ENCODE measurements around the gene MYO10.
"Not testable (repeated sequence)": the region's sequence is repeated elsewhere in the genome, so short reads cannot be mapped to it uniquely, and the experiment has no call there.

Gene MYO10

GRCh38 chr5:16792598-16793275 is 143.4 kb downstream of the MYO10 start:
- in situ Hi-C loops (cut with MboI; ENCODE audit: low sequenced_read_pairs): loop anchor here (5.0 kb wide), 1 partner anchor 395 kb away; no protein-coding TSS in a partner anchor

GRCh38 chr5:16791904-16792597 is 144.0 kb downstream of the MYO10 start:
- in situ Hi-C loops (cut with MboI; ENCODE audit: low sequenced_read_pairs): loop anchor here (5.0 kb wide), 1 partner anchor 395 kb away; no protein-coding TSS in a partner anchor

GRCh38 chr5:16791036-16791705 is 144.9 kb downstream of the MYO10 start:
- in situ Hi-C loops (cut with MboI; ENCODE audit: low sequenced_read_pairs): loop anchor here (5.0 kb wide), 1 partner anchor 396 kb away; no protein-coding TSS in a partner anchor

- in situ Hi-C loops (cut with MboI; ENCODE audit: low sequenced_read_pairs): no loop called here
These were observed 147.1 kb downstream of the MYO10 start for GRCh38 chr5:16788957-16789356.

- in situ Hi-C loops (cut with MboI; ENCODE audit: low sequenced_read_pairs): no loop called here
These were observed 148.8 kb downstream of the MYO10 start for GRCh38 chr5:16787278-16787677.

- in situ Hi-C loops (cut with MboI; ENCODE audit: low sequenced_read_pairs): no loop called here
These were observed 151.0 kb downstream of the MYO10 start for GRCh38 chr5:16784843-16785791.

GRCh38 chr5:16784088-16784487 is 152.0 kb downstream of the MYO10 start:
- in situ Hi-C loops (cut with MboI; ENCODE audit: low sequenced_read_pairs): no loop called here

- in situ Hi-C loops (cut with MboI; ENCODE audit: low sequenced_read_pairs): no loop called here
These were observed 154.1 kb downstream of the MYO10 start for GRCh38 chr5:16781828-16782626.

GRCh38 chr5:16780325-16780724 is 155.8 kb downstream of the MYO10 start:
- in situ Hi-C loops (cut with MboI; ENCODE audit: low sequenced_read_pairs): no loop called here

GRCh38 chr5:16777432-16777831 is 158.7 kb downstream of the MYO10 start:
- in situ Hi-C loops (cut with MboI; ENCODE audit: low sequenced_read_pairs): no loop called here

GRCh38 chr5:16776611-16777251 is 159.4 kb downstream of the MYO10 start:
- in situ Hi-C loops (cut with MboI; ENCODE audit: low sequenced_read_pairs): no loop called here

GRCh38 chr5:16774806-16775205 is 161.3 kb downstream of the MYO10 start:
- in situ Hi-C loops (cut with MboI; ENCODE audit: low sequenced_read_pairs): no loop called here

GRCh38 chr5:16773991-16774390 is 162.1 kb downstream of the MYO10 start:
- in situ Hi-C loops (cut with MboI; ENCODE audit: low sequenced_read_pairs): no loop called here

- in situ Hi-C loops (cut with MboI; ENCODE audit: low sequenced_read_pairs): no loop called here
These were observed 163.5 kb downstream of the MYO10 start for GRCh38 chr5:16772556-16772955.

GRCh38 chr5:16768184-16768583 is 167.9 kb downstream of the MYO10 start:
- in situ Hi-C loops (cut with MboI; ENCODE audit: low sequenced_read_pairs): no loop called here

GRCh38 chr5:16763211-16763610 is 172.9 kb downstream of the MYO10 start:
- in situ Hi-C loops (cut with MboI; ENCODE audit: low sequenced_read_pairs): no loop called here

GRCh38 chr5:16759147-16759773 is 176.8 kb downstream of the MYO10 start:
- in situ Hi-C loops (cut with MboI; ENCODE audit: low sequenced_read_pairs): no loop called here

GRCh38 chr5:16757989-16758501 is 178.0 kb downstream of the MYO10 start:
- in situ Hi-C loops (cut with MboI; ENCODE audit: low sequenced_read_pairs): no loop called here

- in situ Hi-C loops (cut with MboI; ENCODE audit: low sequenced_read_pairs): not testable (repeated sequence)
These were observed 178.5 kb downstream of the MYO10 start for GRCh38 chr5:16757577-16757976.
